ENCODE data around the gene TRMT2A. TPM values are rescaled to one million over a fixed set of nuclear protein-coding genes. Genes with fewer than 3 reads are reported as not detected.

Gene TRMT2A
- total RNA-seq, 3 donors from 2014 or later = 143 to 161 (median 146) TPM

DNA sequence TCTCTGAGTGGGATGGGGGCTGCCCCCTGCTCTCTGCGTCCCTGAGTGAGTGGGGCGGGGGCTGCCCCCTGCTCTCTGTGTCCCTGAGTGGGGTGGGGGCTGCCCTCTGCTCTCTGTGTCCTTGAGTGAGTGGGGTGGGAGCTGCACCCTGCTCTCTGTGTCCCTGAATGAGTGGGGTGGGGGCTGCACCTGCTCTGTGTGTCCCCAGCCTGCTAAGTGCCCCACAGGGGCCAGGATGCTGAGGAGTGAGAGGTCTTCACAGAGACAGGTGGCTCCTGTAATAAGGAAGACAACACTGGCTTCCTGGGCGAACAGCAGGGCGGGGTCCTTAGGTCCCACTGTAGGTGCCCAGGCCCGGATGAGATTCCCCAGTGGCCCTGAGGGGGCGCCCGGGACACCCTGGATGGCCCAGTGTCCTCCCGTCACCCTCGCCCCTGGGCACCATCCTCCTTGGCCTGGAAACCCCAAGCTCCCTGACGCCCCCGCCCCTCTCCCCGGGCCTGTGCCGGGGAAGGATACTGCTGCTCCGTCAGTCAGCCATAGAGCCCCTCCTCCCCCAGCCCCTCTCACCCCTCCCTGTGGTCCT is 37.7 kb upstream of the TRMT2A start:
- no peaks in the 10 kb centered on the region for H3K9me3 Mint-ChIP-seq
- ATAC-seq (no peak), DNase-seq (no peak)
- no peaks in the 10 kb centered on the region for H3K36me3 Mint-ChIP-seq (ENCODE audit: insufficient read depth)
- H3K4me3 Mint-ChIP-seq = no peak overlapping the region
- peaks cover 8% of the 10 kb centered on the region for H3K27me3 Mint-ChIP-seq (ENCODE audit: low read depth)
- peaks cover 3% of the 10 kb centered on the region for H3K4me1 Mint-ChIP-seq (ENCODE audit: low read depth)

DNA sequence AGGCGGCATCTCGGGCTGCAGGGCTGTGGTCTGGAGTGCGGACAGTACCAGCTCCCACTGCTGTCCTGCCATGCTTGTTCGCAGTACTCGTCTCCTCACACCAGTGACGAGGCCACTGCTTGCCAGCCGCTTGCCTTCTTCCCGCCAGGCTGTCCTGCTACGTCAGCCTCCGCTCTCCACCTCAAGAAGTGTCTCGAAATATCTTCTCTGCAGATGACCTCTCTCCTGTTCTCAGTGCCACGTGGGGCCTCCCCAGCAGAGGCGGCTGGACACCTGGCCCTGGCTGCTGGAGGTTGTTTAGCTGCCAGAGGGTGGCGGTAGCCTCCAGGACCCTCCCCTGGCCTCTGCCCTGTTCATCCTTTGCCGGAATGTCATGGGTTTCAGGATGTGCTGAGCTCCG is 36.9 kb upstream of the TRMT2A start:
- Mint-ChIP-seq H3K27me3 (ENCODE audit: low read depth) (peaks cover 7% of the 10 kb centered on the region), H3K4me3 (no peak overlapping the region), H3K9me3 (no peaks in the 10 kb centered on the region), H3K4me1 (ENCODE audit: low read depth) (peaks cover 3% of the 10 kb centered on the region), H3K36me3 (ENCODE audit: insufficient read depth) (no peaks in the 10 kb centered on the region)
- ATAC-seq (no peak), DNase-seq (no peak)

DNA sequence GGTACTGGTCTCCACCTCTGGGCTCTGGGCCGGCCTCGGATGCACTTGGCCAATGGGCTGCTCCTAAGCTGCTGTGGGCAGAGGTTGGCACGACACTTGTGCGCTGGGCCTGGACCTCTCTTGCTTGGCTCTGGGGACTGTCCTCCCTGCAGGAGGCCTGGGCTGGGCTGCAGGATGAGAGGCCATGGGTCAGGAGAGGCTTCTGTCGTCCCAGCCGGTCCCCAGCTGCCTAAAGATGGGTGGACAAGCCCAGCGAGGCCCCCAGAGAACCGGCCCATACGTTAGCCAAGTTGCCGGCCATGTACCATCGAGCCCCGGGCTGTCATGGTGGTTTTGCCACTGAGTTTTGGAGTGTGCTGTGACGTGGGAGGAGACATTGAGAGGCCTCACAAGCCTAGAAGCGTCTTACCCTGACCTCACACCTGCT is 35.5 kb upstream of the TRMT2A start:
- Mint-ChIP-seq H3K4me1 (ENCODE audit: low read depth) (peaks cover 3% of the 10 kb centered on the region), H3K27me3 (ENCODE audit: low read depth) (peaks cover 6% of the 10 kb centered on the region), H3K36me3 (ENCODE audit: insufficient read depth) (no peaks in the 10 kb centered on the region), H3K9me3 (no peaks in the 10 kb centered on the region), H3K4me3 (no peak overlapping the region)
- DNase-seq (no peak), ATAC-seq (no peak)

DNA sequence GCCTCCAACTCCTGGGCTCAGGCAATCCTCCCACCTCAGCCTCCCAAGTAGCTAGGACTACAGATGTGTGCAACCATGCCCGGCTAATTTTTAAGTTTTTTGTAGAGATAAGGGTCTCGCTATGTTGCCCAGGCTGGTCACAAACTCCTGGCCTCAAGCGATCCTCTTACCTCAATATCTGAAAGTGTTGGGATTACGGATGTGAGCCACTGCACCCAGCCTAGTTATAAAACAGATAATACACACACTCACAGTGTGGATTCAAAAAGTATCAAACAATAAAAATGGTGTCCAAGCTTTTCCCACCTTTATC is 34.2 kb upstream of the TRMT2A start:
- H3K4me3 Mint-ChIP-seq = no peak overlapping the region
- no peaks in the 10 kb centered on the region for H3K36me3 Mint-ChIP-seq (ENCODE audit: insufficient read depth)
- no peaks in the 10 kb centered on the region for H3K9me3 Mint-ChIP-seq
- DNase-seq = no peak
- H3K27me3 Mint-ChIP-seq (ENCODE audit: low read depth) = no peaks in the 10 kb centered on the region
- H3K4me1 Mint-ChIP-seq (ENCODE audit: low read depth) = no peaks in the 10 kb centered on the region
- ATAC-seq = no peak

DNA sequence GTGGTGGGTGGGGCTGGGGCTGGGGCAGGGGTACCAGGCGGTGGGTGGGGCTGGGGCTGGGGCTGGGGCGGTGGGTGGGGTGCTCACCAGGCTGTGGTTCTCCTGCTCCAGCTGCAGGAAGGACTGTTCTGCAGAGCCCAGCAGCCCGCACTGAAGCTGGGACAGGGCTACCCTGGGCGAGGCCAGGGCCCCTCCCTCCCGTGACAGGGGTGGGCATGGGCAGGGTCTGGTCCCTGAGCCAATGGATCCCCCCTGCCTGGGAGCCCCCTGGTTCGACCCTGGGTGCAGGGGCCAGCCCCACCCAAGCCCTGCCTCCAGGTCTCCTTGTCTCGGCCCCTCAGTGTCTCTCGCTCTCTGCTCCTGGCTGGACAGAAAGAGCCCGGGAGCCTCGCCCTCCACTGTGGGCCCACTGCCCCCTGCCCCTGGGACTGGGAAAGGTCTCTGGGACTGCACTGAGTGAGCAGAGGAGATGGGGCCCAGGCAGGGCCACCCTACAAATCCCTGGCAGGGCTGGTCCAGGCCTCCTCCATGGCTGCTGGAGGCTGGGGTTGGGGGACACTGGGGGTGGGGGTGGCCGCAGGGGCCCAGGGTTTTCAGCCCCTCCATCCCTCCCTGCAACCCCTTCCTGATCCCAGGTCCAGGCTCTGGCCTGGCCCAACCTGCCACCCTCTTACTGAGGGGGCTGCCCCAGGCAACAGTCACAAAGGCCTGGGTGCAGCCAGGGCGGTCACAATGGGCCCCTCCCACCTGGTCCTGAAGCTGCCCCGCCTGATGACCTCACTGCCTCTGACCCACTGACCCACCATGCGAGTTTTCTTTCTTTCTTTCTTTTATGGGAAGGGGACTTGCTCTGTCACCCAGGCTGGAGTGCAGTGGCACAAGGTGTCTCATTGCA is 33.6 kb upstream of the TRMT2A start, which contains the start of gene CCDC188:
TSS of gene CCDC188 (minus strand) at position 675 of the 895 bp plus-strand sequence. CDS start at position 606, 69 bp downstream.
- H3K4me3 Mint-ChIP-seq = no peak within 1 kb of the TSS
- no peak for ATAC-seq
- H3K27me3 Mint-ChIP-seq (ENCODE audit: low read depth) = no peaks in the 10 kb centered on the region
- no peaks in the 10 kb centered on the region for H3K36me3 Mint-ChIP-seq (ENCODE audit: insufficient read depth)
- H3K9me3 Mint-ChIP-seq = no peaks in the 10 kb centered on the region
- H3K4me1 Mint-ChIP-seq (ENCODE audit: low read depth) = no peaks in the 10 kb centered on the region
- DNase-seq = no peak

DNA sequence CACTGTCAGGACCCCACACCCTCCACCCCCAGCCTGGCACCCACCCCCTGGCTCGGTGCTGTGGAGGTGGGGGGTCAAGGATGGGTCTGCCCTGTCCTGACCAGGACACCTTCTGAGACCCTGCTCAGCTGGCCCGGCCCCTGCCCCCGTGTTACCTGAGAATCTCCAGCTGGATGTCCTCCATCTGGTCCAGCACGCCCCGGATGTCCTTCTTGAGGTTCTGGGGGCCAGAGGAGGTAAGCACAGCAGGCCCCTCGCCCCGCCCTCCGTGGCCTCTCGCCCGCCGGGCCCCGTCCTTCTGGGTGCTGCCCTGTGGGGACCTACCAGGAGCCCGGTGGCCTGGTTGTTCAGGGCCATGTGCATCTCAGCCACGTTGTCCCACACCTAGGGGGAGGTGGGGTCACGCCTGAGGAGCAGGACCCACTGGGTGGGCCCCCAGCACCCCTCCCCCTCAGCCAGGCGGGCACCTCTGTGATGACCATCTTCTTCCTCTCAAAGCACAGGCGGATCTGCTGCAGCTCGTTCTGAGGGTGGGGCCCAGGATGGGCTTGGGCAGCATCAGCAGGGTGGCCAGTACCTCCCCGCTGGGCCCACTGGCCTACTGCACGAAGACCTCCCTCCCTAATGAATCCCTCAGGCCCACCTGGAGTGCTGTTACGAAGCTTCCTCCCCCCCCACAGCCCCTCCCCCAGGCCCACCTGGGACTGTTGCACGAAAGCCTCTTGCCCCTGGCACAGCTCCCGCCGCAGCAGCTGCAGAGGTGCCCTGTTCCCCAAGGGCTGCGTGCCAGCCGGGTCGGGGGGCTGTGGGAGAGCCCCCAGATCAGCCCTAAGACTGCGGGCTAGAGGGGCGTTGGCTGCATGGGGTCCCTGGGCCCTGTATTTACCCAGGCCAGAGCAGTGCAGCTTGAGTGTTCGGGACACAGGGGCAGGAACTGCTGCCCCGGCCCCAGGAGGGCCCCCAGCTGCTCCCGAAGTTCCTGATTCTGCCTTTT is 32.5 kb upstream of the TRMT2A start:
- H3K4me3 Mint-ChIP-seq = no peak overlapping the region
- no peaks in the 10 kb centered on the region for H3K36me3 Mint-ChIP-seq (ENCODE audit: insufficient read depth)
- no peaks in the 10 kb centered on the region for H3K4me1 Mint-ChIP-seq (ENCODE audit: low read depth)
- H3K27me3 Mint-ChIP-seq (ENCODE audit: low read depth) = no peaks in the 10 kb centered on the region
- H3K9me3 Mint-ChIP-seq = no peaks in the 10 kb centered on the region
- ATAC-seq (no peak), DNase-seq (no peak)

DNA sequence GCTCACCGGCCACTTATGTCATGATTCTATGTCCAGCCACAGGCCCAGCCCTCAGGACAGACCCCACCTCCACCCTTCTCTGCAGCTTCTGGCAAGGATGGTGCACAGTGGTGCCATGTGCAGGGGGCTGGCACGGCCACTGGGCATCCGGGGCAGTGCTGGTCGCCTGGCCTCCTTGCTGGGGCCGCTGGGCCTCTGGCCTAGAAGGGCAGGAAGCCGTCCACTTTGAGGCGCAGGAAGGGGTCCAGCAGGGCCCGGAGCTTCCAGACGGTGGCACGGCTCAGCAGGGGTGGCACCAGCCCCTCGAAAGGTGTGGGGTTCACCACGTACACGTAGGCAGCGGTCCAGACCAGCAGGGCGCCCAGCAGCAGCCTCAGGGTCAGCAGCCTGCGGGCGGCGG is 31.4 kb upstream of the TRMT2A start:
- peaks cover 4% of the 10 kb centered on the region for H3K36me3 Mint-ChIP-seq (ENCODE audit: insufficient read depth)
- DNase-seq (no peak), ATAC-seq (no peak)
- no peak overlapping the region for H3K4me3 Mint-ChIP-seq
- no peaks in the 10 kb centered on the region for H3K4me1 Mint-ChIP-seq (ENCODE audit: low read depth)
- no peaks in the 10 kb centered on the region for H3K9me3 Mint-ChIP-seq
- H3K27me3 Mint-ChIP-seq (ENCODE audit: low read depth) = no peaks in the 10 kb centered on the region

DNA sequence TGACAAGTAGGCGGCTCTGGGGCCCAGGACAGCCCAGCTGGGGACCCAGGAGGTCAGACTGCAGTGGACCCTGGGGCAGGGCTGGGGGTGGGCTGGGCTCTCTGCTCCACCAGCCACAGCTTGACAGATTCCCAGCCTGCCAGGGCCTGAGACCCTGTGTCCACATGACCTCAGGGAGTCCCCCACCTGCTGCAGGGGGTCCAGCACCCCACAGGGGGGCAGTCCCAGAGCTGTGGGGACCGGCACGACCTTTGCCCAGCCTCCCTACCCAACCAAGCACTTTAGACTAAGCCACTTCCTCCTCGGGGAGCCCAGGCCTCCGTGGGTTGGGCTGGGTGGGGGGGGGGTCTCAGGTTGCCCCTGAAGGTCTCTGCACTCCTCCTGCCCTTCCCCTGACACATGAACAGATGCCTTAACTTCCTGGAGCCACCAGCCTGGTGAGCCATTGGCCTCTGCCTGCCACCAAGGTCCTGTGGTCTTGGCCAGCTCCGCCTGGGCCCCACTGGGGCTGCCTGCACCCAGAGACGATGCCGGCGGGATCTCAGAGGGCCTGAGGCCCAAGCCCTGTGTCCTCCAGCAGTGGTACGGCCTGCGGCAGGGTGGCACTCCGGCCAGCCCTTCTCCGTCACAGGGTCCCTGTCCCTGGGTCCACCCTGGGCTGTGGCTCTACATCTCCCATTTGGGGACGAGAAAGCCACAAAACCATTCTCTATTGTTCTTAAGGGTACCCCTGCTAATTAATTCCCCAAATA is 30.4 kb upstream of the TRMT2A start:
- no peaks in the 10 kb centered on the region for H3K27me3 Mint-ChIP-seq (ENCODE audit: low read depth)
- no peaks in the 10 kb centered on the region for H3K4me1 Mint-ChIP-seq (ENCODE audit: low read depth)
- H3K4me3 Mint-ChIP-seq = no peak overlapping the region
- no peaks in the 10 kb centered on the region for H3K9me3 Mint-ChIP-seq
- ATAC-seq = no peak
- DNase-seq = no peak
- H3K36me3 Mint-ChIP-seq (ENCODE audit: insufficient read depth) = peaks cover 4% of the 10 kb centered on the region

DNA sequence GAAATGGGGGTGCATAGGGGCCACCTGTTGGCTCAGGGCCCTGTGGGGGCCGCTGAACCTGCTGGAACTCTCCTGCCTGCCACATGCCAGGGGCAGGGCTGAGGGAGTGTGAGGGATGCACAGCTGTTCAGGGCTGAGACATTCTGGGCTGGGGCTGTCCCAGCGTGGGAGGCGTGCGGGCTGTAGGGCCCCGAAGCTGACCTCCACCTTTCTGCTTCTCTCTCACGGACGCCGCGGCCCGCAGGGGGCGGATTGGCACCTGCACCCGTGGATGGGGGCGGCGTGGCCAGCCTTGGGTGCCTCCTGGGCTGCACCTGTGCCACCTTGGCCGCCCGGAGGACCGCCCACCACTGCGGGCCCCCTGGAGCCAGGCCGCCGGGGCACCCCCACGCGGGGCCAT is 29.8 kb upstream of the TRMT2A start:
- Mint-ChIP-seq H3K36me3 (ENCODE audit: insufficient read depth) (peaks cover 4% of the 10 kb centered on the region), H3K4me1 (ENCODE audit: low read depth) (no peaks in the 10 kb centered on the region), H3K4me3 (no peak overlapping the region), H3K9me3 (no peaks in the 10 kb centered on the region), H3K27me3 (ENCODE audit: low read depth) (no peaks in the 10 kb centered on the region)
- no peak for ATAC-seq
- no peak for DNase-seq

DNA sequence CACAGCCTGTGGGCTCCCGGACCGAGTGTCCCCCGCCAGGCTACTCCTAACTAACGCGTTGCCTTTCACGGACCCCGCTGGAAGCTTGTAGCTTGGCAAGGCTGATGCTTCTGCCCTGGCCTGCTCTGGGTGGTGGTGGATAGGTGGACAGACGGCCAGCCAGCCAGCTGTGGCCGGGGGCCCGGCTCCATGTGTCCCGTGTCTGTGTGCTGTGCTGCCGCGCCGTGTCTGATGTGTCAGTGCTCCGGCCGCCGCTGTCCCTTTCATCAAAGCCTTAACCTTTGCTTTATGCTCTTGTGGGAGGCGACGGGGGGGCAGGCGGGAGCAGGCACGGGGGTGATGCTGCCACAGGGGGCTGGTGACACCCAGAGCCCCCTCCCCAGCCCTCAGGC is 28.8 kb upstream of the TRMT2A start:
- ATAC-seq = no peak
- no peak for DNase-seq
- Mint-ChIP-seq H3K9me3 (no peaks in the 10 kb centered on the region), H3K4me1 (ENCODE audit: low read depth) (no peaks in the 10 kb centered on the region), H3K36me3 (ENCODE audit: insufficient read depth) (peaks cover 4% of the 10 kb centered on the region), H3K4me3 (no peak overlapping the region), H3K27me3 (ENCODE audit: low read depth) (no peaks in the 10 kb centered on the region)

DNA sequence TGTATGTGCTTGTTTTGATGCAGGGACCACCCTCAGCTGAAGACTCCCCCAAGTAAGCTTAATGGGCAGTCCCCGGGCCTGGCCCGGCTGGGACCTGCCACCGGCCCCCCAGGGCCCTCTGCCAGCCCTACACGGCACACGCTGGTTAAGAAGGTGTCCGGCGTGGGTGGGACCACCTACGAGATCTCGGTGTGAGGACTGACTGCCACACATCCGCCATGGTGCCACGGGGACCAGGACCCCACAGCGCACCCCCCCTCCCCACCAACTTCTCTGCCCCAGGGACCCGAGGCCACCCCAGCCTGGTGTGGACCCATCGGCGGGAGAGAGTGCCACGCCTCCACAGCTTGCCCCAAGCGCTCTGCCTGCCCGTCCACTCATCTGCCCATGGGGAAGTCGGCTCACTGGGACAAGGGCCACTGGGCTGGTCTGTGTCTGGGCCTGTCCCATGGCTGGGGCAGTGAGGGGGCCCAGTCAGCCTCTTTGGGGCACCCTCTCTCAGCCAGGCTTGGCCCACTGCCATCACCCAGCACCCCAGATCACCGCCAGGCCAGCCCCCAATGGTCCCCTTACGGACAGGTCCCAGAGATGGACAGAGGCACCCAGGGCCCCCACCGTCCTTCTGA is 28.3 kb upstream of the TRMT2A start:
- ATAC-seq (no peak), DNase-seq (no peak)
- Mint-ChIP-seq H3K36me3 (ENCODE audit: insufficient read depth) (peaks cover 4% of the 10 kb centered on the region), H3K9me3 (no peaks in the 10 kb centered on the region), H3K27me3 (ENCODE audit: low read depth) (no peaks in the 10 kb centered on the region), H3K4me1 (ENCODE audit: low read depth) (no peaks in the 10 kb centered on the region), H3K4me3 (no peak overlapping the region)

DNA sequence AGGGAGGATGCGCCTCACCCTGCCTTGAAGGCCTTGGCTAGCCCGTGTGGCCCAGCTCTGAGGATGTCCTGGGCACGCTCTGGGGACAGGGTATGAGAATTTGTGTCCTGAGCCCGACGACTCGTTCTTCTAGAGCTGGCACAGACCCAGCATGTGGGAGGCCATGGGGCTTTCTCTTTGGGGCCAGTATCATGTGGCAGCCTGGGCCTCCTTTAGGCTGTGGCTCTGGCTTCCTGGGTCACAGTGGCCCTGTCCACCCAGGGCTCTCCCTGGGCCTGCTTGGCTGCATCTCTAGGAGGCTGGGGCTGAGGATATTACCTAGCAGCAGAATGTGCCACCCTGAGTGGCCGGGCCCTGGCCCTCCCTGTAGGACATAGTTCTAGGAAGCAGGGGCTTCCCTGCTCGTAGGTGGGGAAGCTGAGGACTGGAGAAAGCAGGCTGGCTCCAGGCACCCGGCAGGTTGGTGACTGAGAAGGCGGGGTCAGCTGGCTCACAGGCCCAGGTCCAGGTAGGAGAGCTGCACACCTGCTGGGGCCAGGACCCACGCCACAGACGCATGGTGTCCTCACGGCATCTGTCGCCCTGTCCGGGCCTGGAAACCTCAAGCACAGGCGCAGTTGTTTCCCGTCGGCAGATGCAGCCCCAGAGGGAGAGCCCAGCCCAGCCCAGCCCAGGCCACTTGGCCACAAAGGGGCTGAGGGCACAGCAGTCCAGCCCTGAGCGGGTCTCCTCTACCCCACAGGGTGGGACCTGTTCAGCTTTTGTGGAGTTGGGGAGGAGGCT is 27.0 kb upstream of the TRMT2A start:
- ATAC-seq (no peak), DNase-seq (no peak)
- H3K9me3 Mint-ChIP-seq = no peaks in the 10 kb centered on the region
- H3K36me3 Mint-ChIP-seq (ENCODE audit: insufficient read depth) = peaks cover 4% of the 10 kb centered on the region
- H3K4me3 Mint-ChIP-seq = no peak overlapping the region
- no peaks in the 10 kb centered on the region for H3K27me3 Mint-ChIP-seq (ENCODE audit: low read depth)
- no peaks in the 10 kb centered on the region for H3K4me1 Mint-ChIP-seq (ENCODE audit: low read depth)

Data from activated T-cell treated with anti-CD3 and anti-CD28 coated beads, Interleukin-2, amount 50 U/mL, for 4 hours (primary cell).